SJSA1 (cell line): ENCODE results near the gene LRRC55. TPM values are rescaled to one million over a fixed set of nuclear protein-coding genes. Genes with fewer than 3 reads are reported as not detected.

ENCODE experiments used
- DNase-seq, 2 experiments: peaks; one replicate each; pipeline ENCODE4 v3.0.0-alpha.2; 2015 to 2020; ENCODE audit warnings: low spot score in 2 of 2, low read depth in 1 of 2
- H3K27ac ChIP-seq: fragments of 250-450 bp; sonication (Bioruptor Pico); 2 replicates; pipeline ENCODE4 v1.5.1; 2020; ENCODE audit warnings: mild to moderate bottlenecking, moderate library complexity
- H3K27me3 ChIP-seq: fragments of 250-450 bp; sonication (Bioruptor Pico); replicated peaks from 2 replicates; pipeline ENCODE4 v1.5.1; 2020; ENCODE audit warnings: mild to moderate bottlenecking, moderate library complexity
- H3K36me3 ChIP-seq: fragments of 250-450 bp; sonication (Bioruptor Pico); 2 replicates; pipeline ENCODE4 v1.5.1; 2020; ENCODE audit warnings: mild to moderate bottlenecking
- H3K4me1 ChIP-seq: fragments of 250-450 bp; sonication (Bioruptor Pico); replicated peaks from 2 replicates; pipeline ENCODE4 v1.6.1; 2021; ENCODE audit warnings: mild to moderate bottlenecking
- H3K4me3 ChIP-seq: fragments of 250-450 bp; sonication (Bioruptor Pico); 2 replicates; pipeline ENCODE4 v1.5.1; 2020; ENCODE audit warnings: mild to moderate bottlenecking
- H3K9me3 ChIP-seq: fragments of 250-450 bp; sonication (Bioruptor Pico); replicated peaks from 2 replicates; pipeline ENCODE4 v1.5.1; 2020; ENCODE audit warnings: mild to moderate bottlenecking
- total RNA-seq: library from RNA; depleted of rRNA; stranded (reverse); fragments of >200 nt; shearing (Covaris generic); gene quantifications from 2 replicates; pipeline ENCODE4 v1.2.3, GENCODE V29; 2014; rRNA removed

The LRRC55 gene
- total RNA-seq, 1 experiment from 2014 or later = not detected

DNA sequence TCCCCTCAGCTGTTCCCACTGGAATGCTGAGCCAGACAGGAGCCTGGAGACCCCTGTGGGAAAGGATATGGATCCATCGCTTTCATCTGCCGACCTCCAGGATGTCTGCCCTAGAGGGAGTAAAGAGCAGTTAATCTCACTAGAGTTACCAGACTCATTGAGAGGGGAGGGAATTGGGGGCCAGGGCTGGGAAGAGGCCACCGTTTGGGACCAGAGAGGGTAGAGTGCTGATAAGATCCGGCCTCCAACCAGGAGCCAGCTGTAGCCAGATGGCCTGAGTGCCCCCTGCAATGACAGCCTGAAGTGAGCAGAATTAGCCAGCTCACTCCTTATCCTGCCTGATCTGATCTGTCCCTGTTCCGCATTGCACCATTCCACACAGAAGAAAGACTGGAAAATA is 59.0 kb downstream of the LRRC55 start:
- Histone ChIP-seq H3K27me3 (0 out of 2 replicates have a peak, but pooled peaks cover 2% of the 10 kb centered on the region), H3K9me3 (no peaks in the 10 kb centered on the region), H3K4me1 (no peaks in the 10 kb centered on the region), H3K4me3 (no peak overlapping the region), H3K27ac (no peak overlapping the region), H3K36me3 (no peaks in the 10 kb centered on the region)
- DNase-seq = no peak

Other genes starting within 250 kb of the LRRC55 start
- not detected in 2 replicates for gene OR5AK2, start 193.0 kb upstream of the LRRC55 start, total RNA-seq
- gene APLNR, start 55.3 kb downstream of the LRRC55 start, total RNA-seq = not detected in 2 replicates
- gene TNKS1BP1, start 143.0 kb downstream of the LRRC55 start, total RNA-seq = 27.1 and 32.1 TPM in 2 replicates
- gene SSRP1, start 153.9 kb downstream of the LRRC55 start, total RNA-seq = 133 and 186 TPM in 2 replicates
- gene P2RX3, start 156.4 kb downstream of the LRRC55 start, total RNA-seq = not detected in 2 replicates
- not detected in 2 replicates for gene PRG3, start 199.2 kb downstream of the LRRC55 start, total RNA-seq
- not detected in 2 replicates for gene PRG2, start 208.7 kb downstream of the LRRC55 start, total RNA-seq
- 49.5 and 62.2 TPM in 2 replicates for gene SLC43A3, start 245.2 kb downstream of the LRRC55 start, total RNA-seq